Renal pelvis (tissue), 4 donors: ENCODE data around the gene RAB3C. TPM values are rescaled to one million over a fixed set of nuclear protein-coding genes. Genes with fewer than 3 reads are reported as not detected.
"Not testable (repeated sequence)": the region's sequence is repeated elsewhere in the genome, so short reads cannot be mapped to it uniquely, and the experiment has no call there.

Experiments
- DNase-seq: peaks from one replicate; pipeline ENCODE4 v3.0.0-alpha.2; 2013
- polyA plus RNA-seq, 3 donors: library from polyadenylated mRNA; unstranded; fragments of 120-200 nt; gene quantifications; one replicate each; pipeline ENCODE4 v1.2.1, GENCODE V29; 2013; ENCODE audit not compliant: insufficient read length in 3 of 3

The RAB3C gene
- polyA plus RNA-seq, 3 donors = 1.4 to 3.2 (median 1.9) TPM

- no peak for DNase-seq
These were observed 91.2 kb downstream of the RAB3C start for GRCh38 chr5:58674070-58674469.

GRCh38 chr5:58674711-58675110, 91.8 kb downstream of the RAB3C start:
- no peak for DNase-seq

- no peak for DNase-seq
These were observed 92.5 kb downstream of the RAB3C start for GRCh38 chr5:58675341-58675740.

GRCh38 chr5:58677650-58678049, 94.8 kb downstream of the RAB3C start:
- DNase-seq = no peak

- DNase-seq = no peak
These were observed 97.6 kb downstream of the RAB3C start for GRCh38 chr5:58680503-58680902.

GRCh38 chr5:58681943-58682342, 99.1 kb downstream of the RAB3C start:
- no peak for DNase-seq

GRCh38 chr5:58683567-58683966, 100.7 kb downstream of the RAB3C start:
- no peak for DNase-seq

GRCh38 chr5:58687079-58687478, 104.2 kb downstream of the RAB3C start:
- no peak for DNase-seq

- DNase-seq = no peak
These were observed 104.7 kb downstream of the RAB3C start for GRCh38 chr5:58687595-58687994.

- not testable (repeated sequence) for DNase-seq
These were observed 116.3 kb downstream of the RAB3C start for GRCh38 chr5:58699088-58699761.

- DNase-seq = no peak
These were observed 116.9 kb downstream of the RAB3C start for GRCh38 chr5:58699762-58700118.

- no peak for DNase-seq
These were observed 121.2 kb downstream of the RAB3C start for GRCh38 chr5:58703925-58704555.

GRCh38 chr5:58706736-58707135, 123.9 kb downstream of the RAB3C start:
- DNase-seq = no peak

- DNase-seq = no peak
These were observed 125.6 kb downstream of the RAB3C start for GRCh38 chr5:58708456-58708855.

- not testable (repeated sequence) for DNase-seq
These were observed 127.5 kb downstream of the RAB3C start for GRCh38 chr5:58710425-58710824.

GRCh38 chr5:58710871-58711270, 128.0 kb downstream of the RAB3C start:
- DNase-seq = no peak

GRCh38 chr5:58711965-58712364, 129.1 kb downstream of the RAB3C start:
- DNase-seq = no peak

- DNase-seq = no peak
These were observed 131.2 kb downstream of the RAB3C start for GRCh38 chr5:58714046-58714445.

- DNase-seq = no peak
These were observed 133.3 kb downstream of the RAB3C start for GRCh38 chr5:58715997-58716656.

GRCh38 chr5:58716713-58717112, 133.8 kb downstream of the RAB3C start:
- DNase-seq = no peak

GRCh38 chr5:58717303-58718007, 134.6 kb downstream of the RAB3C start:
- DNase-seq = no peak

GRCh38 chr5:58718269-58718978, 135.5 kb downstream of the RAB3C start:
- DNase-seq = no peak
